Stimulated activated naive CD4-positive, alpha-beta T cell (primary cell): ENCODE measurements around the gene FADS2.

Experiments
- DNase-seq, 6 experiments: peaks; one replicate each; lab custom pipeline; 2025; lab: John Stamatoyannopoulos, UW

The FADS2 gene

DNA sequence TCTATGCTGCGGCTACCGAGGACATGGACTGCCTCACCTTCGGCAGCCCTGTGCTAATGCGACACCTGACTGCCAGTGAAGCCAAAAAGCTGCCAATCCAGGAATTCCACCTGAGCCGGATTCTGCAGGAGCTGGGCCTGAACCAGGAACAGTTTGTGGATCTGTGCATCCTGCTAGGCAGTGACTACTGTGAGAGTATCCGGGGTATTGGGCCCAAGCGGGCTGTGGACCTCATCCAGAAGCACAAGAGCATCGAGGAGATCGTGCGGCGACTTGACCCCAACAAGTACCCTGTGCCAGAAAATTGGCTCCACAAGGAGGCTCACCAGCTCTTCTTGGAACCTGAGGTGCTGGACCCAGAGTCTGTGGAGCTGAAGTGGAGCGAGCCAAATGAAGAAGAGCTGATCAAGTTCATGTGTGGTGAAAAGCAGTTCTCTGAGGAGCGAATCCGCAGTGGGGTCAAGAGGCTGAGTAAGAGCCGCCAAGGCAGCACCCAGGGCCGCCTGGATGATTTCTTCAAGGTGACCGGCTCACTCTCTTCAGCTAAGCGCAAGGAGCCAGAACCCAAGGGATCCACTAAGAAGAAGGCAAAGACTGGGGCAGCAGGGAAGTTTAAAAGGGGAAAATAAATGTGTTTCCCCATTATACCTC is 32.1 kb upstream of the FADS2 start:
- DNase-seq: no peak

DNA sequence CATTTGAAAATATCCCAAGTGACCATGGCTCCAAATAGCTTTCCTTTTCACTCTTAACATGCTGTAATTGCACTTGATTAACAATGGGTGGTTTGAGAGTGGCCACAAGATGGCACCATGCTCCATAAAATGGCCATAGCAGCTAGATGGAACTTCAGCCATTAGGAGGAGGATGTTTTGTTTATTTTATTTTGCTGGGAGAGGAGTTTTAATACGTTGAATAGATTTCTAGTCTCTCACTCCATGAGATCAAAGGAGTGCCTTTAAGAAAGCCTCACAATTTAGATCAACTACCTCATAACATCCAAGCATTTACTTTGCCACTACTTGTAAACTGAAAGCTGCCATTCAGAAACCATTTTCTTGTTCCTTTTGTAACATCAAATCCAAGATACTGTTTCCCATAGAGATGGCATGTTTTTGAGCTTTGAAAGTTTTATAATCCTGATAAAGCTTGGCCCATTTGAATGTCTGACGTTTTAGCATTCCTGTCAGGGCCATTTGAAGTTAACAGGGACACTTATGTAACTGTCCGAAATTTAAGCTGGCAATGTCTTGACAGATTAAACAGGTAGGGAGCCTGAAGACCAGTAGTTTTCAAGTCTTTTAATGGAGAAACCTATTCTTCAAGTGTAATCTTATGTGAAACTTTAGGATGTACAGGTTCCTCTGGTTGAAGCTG is 30.7 kb upstream of the FADS2 start:
- DNase-seq: peak; percentile 31 to 73 (median 64)

DNA sequence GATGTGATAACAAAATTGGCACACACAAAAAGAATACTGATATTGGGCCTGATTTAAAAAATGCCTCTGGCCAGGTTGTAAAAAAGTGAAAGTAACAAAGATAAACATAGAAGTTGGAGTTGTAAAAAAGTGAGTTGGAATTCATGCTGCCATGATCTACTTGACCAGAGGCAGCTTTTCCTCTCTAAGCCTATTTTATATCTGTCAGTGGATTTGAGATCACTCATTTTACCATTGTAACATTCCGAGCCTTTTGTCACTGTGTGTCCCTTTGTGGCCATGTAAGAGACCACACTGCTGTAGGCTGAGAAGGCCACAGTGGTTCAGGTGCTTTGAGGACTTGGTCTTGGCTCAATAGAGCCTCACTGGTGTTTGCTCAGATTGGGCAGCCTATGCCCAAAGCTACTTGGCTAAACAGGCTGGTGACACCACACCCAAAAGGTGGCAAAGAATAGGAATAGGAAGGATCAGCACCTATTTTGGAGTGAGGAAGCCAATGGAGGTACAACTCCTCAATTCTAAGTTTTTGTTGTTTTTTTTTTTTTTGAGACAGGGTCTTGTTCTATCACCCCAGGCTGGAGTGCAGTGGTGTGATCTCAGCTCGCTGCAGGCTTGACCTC is 28.3 kb upstream of the FADS2 start:
- DNase-seq: no peak

DNA sequence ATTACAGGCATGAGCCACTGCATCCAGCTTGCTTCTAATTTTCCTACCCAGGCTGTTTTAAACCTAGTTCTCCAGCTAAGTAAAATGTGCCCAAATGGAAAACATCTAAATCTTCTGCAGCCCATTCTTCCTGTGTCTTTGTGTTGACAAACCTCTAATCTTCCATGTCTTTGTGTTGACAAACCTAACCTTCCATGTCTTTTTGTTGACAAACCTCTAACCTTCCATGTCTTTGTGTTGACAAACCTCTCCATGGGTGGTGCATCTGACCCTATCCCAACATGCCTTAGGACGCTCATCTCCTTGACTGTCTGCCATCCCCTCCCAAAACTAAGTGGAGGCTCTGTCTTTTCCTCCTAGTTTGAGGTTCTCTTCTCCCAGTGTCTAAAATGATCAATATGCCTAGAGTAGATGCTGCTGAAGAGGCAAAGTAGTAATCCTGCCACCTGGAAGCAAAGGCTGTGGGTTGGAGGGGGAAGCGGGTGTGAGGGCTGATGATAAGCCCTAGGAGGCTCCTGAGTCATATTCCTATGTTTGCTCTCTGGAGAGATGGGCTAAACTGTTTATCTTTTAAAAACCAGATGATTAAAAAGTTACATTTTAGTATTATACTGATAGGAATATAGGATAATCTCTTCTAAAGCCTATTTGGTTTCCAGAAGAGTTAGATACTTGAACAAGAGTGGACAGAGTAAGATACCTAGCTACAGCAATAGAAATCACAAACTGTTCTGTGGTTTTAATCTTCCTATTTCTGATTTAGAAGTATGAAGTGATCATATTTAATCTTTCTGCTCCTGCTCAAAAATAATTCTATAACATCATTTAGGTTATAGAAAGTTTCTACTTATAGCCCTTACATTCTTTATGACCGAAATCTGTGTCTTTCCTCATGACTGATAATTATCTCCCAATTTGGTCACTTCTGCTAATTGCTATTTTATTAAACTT is 27.5 kb upstream of the FADS2 start:
- DNase-seq: no peak

DNA sequence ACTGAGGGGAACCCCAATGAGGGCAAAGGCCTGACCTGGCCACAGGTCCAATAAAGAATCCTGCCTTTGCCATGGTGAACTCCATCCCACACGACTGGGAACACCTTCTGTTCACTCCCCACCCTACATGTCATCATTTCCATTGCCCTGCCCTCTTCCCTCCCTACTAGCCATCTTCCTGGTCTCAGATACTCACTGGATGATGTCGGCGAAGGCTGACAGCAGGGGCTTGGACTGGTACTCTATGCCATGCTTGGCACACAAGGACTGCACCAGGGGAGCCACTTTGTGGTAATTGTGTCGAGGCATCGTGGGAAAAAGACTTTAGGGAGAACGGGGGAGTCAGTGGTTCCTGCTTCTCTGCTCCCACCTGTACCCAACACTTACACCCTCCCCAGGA is 25.5 kb upstream of the FADS2 start:
- no peak for DNase-seq

DNA sequence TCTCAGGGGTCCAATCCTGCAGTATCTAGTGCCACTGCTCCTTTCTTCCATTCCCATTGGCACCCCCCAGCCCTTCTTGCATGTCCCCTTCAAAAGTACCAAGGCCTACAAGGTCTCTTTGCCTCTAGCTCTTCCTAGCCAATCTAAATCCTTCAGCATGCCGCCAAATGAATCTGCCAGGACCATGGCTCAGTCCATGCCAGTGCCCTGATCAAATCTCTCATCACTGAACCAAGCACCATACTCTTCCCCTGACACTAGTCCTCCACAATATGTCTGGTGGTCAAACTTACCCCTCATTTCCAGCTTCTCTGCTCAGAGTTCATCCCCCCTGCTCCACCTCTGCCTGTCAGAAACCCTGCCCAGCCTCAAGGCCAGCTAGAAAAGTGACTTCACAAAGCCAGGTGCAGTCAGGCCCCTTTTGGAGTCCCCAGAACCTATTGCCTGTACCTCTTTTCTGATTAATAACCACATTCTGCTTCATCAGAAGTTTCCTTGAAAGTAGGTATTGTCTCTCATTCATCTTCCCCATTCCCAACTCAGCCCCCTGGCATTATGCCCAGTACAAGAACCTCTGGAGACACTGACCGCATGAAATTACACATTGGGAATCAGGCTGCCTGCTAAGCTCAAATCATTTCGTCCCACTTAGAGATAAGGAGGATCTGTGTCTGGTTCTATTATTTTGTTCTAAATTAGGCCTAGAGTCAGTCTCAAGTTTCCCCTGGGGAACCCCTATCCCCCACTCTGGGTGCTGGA is 24.0 kb upstream of the FADS2 start:
- DNase-seq: no peak

DNA sequence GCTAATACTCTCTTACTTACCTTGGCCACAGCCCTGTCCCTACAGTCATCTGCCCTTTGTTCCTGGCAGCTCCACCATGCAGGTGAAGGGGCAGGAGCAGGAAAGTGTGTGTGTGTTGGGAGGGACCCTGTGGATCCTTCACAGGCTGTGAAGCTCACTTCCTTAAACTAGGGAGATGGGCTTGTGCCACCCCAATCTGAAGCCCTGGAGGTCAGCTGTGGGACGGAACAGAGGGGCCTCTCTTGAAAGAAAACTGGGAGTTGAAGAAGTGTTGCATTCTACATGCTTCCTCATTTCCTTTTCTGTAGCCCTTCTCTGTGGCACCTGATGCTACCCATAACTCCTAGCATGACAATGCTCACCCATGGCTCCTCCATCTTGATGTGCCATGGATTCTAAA is 23.0 kb upstream of the FADS2 start:
- no peak for DNase-seq

DNA sequence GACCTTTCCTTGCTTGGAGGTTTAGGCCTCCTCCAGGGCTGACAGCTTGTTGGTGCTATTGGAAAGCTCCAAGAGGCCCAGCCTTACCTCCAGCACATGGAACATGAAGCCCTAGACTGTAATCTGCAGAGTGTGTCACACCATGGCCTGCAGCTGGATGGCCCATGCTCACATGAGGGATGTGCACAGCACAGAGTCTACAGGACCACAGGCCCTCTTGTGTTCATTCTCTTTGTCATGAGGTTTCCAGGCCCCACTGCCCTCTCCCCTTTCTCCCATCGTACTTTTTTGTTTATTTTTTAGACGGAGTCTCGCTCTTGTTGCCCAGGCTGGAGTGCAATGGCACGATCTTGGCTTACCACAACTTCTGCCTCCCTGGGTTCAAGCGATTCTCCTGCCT is 21.3 kb upstream of the FADS2 start:
- no peak for DNase-seq

DNA sequence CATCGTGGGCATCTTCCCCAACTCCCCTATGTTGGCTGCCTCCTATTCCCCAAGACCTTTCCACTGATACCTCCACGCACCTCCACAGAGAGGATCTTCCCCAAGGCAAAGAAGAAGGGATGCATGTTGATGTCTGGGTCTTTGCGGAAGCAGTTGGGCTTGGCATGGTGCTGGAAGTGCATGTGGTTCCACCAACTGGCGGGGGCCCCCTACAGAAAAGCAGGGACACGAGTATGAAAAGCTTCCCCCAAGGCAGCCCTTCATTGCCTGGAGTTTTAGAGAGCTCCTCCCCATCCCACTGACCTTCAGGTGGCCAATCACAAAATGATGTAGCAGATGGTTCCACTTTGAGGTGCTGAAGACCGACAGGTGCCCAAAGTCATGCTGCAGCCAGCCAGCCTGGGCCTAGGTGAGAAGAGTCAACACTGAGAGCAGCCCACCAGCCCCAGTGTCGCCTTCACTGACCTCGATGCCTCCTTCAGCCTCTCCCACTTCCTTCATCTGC is 17.4 kb upstream of the FADS2 start:
- DNase-seq: no peak

DNA sequence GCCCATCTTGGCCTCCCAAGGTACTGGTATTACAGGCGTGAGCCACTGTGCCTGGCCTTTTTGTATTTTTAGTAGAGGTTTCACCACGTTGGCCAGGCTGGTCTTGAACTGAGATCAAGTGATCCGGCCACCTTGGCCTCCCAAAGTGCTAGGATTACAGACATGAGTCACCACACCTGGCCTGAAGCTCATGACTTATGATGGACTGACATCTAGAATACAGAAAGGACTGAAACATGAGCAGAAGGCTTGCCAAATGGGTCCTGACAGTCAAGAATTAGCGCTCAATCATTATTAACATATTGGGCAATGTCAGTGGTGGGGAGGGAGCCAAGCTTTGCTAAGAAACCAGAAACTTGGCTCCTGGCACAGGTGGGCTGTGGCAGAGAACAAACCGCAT is 16.3 kb upstream of the FADS2 start:
- no peak for DNase-seq

DNA sequence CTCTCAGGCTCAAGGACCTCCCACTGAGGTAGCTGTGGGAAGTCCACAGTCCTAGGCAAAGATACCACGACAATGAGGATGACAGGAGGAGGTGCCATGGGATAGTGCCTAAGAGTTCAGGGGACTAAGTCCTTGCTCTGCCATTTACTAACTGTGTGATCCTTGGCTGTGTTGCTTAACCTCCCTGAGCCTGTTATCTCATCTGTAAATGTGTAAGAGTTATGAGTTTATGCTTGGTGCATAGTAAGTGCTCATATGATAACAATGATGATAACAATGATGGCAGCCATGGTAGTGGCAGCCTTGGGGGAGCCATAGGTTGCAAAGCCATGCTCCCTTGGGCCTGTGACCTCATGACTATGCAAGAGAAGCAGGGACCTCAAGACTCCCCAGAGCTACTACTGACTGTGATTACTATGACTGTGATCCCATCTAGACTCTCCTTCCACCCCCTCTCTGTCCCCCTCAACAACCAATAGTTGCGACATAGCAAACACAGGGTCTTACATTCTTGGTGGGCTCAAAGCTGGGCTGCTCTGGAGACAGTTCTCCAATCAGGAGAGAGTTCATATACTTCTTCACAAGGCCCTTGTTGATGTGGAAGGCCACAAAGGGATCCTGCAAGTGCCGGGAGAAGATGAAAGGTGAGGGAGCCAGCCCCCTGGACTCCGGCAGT is 15.2 kb upstream of the FADS2 start:
- no peak for DNase-seq

DNA sequence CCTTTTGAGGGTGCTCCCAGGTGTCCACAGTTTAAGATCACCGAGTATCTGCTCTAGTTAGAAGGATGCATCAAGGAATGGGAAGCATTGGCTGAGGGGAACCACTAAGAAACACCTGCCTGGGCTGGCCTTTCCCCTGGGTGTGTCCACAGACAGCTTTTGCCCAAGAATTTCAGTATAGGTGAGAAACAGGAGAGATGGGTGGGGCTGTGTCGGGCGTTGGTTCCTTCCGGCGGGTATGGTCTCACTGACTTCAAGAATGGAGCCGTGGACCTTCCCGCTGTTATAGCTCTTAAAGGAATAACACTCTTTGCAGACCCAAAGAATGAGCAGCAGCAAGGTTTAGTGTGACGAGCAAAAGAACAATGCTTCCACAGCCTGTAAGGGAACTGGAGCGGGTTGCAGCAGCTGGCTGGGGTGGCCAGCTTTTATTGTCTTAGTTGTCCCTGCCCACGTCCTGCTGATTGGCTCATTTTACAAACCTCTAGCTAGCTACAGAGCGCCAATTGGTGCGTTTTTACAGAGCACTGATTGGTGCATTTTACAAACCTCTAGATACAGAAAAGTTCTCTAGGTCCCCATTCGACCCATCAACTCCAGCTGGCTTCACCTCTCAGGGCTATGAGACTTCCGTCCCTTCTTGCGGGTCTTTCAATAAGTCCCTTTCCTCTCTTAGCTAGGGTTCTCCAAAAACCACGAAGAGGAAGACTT is 13.7 kb upstream of the FADS2 start:
- DNase-seq: no peak

DNA sequence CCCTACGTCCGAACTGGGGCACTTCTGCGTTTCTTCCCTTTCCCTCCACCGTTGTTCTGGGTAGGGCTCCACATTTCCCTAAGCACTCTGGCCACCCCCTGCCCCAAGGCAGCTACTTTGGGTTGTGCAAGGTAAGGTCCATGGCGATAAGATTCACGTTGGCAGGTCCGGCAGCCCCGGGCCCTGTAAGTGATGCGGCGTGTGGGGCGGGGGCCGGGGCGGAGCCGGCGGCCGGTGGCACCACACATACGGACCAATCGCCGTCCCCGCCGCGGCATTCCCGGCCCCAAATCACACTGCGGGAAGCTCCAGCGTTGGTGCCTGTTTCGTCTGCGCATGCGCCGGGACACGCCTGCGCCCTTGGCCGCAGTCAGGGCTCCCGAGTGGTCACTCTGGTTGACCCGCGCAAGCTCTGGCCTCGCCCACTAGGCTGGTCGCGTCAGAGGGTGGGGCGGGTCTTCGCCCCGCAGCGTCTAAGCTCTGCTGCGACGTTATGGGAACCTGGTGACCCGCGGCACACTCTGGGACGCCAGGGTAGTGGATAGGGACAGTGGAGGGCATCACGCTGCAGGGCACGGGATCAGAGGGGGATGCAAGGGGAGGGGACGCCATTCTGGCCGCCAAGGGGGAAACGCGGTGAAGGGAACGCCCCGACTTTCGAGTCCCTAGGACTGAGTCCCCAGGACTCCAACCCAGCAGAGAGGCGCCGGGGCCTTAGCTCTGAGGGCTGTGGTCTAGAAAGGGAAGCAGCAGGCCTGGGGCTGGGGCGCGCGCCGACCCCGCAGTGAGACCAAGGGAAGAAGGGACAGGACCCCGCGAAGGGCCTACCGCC is 12.9 kb upstream of the FADS2 start:
- DNase-seq: peak in 3 of 6 experiments; percentile 35 to 58 (median 51)

DNA sequence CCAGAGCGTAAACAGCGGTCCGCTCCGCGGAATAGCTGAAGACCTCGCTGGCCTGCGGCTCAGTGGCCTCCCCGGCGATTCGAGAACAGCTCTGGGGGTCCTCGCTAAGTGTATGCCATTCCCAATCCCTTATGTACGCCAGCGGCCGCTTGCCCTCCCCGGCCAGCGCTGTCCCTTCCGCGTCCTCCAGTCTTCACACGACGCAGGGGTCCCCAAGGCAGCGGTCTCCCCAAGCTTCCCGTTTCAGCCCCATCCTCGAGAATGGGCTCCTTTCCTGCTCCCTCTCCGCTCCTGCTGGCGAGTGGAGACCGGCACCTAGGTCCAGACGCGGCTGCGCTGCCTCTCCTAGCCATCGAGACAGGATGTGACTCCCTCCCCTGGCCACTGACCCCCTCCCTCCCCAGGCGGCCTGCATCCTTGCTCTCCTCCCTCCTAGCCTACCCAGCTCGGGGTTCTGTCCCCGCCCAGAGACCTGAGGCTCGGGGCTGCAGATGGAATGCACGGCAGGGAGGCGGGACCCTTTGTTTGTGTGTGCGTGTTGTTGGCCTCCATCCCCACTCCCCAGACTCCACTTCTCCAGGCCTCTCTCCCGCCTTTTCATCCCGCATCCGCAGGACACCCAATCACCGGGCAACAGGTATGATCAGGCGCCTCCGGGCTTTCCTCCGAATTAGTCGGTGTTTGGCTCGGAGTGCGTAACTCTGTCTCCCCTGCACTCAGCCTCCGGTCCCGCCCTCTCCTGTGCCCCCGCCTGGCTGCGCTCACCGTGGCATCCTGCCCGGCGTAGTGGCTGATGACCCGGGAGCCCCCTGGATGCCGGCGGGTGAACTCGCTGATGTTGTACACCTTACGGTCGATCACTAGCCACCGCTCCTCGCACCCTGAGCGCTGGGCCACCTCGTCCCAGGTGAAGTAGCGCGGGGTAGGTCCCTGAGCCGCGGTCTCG is 12.0 kb upstream of the FADS2 start:
- DNase-seq: peak in 5 of 6 experiments; percentile 20 to 56 (median 33)

DNA sequence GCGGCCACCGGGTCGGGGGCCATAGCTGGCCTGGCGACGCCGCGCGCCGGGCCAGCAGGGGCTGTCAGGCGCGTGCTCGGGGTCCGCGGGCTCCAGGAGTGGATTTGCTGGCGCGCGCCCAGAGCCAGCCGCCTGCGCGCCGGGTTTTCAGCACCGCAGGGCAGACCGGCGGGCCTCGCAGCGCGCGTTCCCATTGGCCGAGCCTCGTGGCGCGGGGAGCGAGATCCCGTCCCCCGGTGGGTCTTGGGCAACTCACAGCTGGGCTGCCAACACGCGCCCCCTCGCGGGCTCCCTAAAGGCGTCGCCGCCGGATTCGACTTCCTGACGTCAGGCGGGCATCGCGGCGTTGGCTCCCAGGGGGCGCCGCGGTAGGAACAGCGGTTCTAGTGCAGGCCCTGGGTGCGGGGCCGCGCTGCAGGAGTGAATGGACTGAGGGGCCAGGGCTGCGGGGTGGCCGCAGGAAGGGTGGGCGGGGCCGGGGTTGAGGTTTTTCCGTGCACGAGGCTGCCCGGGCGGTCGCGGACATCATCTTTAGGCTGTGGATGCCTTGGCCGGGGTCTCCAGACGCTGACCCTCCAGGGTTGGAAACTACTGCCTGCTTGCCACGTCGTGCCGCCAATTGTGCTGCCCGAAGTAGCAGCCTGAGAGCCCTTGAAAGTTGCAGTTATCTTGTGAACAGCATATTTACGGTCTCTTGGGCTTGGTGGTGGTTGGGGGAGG is 11.2 kb upstream of the FADS2 start, which contains the start of gene FADS1:
FADS1 (minus strand) TSS at position 268 of the 720 bp plus-strand sequence; CDS start at position 194, 74 bp downstream.
- peak; percentile 37 to 76 (median 48) for DNase-seq

DNA sequence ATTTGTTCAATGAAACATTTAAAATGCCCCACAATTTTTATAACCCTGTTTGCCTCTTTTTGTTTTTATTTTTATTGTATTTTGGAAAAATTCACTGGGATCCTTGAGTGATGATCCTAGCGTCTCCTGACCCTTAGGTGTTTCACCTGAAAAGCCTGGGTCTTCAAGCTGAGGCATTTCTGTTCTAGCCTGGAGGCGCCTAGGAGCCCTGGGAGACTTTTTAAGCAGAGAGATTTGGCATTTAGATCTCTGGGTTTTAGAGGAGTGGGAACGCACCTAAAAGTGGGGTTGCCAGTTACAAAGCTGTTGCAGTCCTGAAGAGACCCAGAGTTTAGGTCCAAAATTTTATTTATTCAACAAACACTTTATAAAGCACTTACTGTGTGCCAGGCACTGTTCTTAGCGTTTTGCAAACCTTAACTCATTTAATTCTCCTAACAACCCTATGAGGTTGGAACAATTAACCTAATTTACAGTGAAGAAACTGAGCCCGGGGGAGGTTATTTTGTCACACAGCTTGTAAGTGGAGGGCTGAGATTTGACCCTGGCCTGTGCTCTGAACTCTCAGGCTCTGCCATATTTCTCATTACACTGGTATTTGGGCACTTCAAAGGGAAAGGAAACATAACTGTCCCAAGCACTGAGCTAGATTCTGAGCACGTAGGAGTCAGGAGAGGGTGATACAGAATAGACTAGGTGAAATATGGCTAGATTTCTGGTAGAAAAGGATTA is 10.5 kb upstream of the FADS2 start:
- no peak for DNase-seq

DNA sequence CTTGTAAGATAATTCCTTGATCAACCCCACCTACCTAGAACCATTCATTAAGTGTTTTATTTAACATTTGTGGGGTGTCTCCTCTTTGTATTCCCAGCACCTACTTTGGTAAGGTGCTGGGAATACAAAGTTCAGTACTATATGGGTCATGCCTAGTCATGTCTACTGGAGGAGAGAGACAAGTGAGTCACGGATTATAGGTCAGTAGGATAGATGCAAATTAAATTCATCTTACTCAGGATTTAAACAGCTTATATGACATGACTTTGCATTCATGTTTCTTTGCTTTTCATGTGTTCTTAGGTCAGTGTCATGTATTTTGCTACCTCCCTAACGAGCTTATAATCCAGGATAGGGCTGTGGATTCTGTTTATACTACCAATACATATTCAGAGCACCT is 7.9 kb upstream of the FADS2 start:
- DNase-seq: no peak
